ENCODE data around the gene THSD4. TPM values are rescaled to one million over a fixed set of nuclear protein-coding genes. Genes with fewer than 3 reads are reported as not detected.

THSD4 gene
- total and polyA plus RNA-seq, 4 donors = 6.0 to 42.4 (median 18.5) TPM

DNA sequence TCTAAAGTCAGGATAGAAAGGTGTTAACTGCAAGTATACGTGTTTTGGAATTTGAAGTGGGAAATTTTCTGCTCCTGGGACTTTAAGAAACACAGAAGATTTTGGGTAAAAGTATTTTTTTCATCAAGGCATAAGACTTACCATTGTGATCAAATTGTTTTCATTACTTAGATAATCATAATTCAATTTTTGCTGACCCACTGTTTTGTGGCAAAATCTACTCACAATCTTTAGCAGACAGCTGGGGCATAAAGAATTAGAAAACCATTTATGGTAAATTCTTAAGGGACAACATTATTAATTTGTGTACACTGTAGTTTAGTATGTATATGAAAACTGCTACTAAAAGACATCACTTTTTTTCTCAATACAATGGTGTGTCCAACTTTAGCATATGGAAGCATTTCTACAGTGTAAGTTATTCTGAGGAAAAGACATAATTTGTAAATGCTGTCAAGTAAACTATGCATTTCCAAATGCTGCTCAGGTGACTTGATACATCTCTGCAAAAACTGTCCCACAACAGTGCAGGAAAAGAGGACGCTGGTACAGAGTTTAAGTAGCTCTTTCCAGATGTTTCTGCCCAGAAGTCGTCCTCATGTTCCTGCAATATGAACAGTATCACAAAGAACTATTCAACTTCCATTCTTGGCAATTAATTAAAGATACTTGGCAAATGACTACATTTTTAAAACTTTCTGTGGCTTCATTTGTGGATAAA, 52.3 kb downstream of the THSD4 start:
- peak overlapping the region in 1 of 2 donors; percentile 87 for H3K27ac ChIP-seq (ENCODE audit: low read depth in 1 of 2, low read length in 1 of 2)
- peaks cover 0 to 10% (median 3%) of the 10 kb centered on the region in 5 donors for H3K4me1 ChIP-seq (ENCODE audit: control insufficient read depth in 5 of 5, insufficient read depth in 5 of 5, low read length in 5 of 5)
- WGBS, 2 donors = 69 to 77% methylated on average over 3 of the region's 3 CpGs
- peaks cover 0 to 2% (median under 1%) of the 10 kb centered on the region in 4 donors for H3K9me3 ChIP-seq (ENCODE audit: control insufficient read depth in 4 of 4, insufficient read depth in 3 of 4, low read length in 3 of 4)
- no peak overlapping the region for H3K9ac ChIP-seq (ENCODE audit: insufficient read depth in 1 of 2, low read length in 2 of 2)
- no peak overlapping the region for H3K4me3 ChIP-seq
- TF ChIP-seq, protein P1, sequence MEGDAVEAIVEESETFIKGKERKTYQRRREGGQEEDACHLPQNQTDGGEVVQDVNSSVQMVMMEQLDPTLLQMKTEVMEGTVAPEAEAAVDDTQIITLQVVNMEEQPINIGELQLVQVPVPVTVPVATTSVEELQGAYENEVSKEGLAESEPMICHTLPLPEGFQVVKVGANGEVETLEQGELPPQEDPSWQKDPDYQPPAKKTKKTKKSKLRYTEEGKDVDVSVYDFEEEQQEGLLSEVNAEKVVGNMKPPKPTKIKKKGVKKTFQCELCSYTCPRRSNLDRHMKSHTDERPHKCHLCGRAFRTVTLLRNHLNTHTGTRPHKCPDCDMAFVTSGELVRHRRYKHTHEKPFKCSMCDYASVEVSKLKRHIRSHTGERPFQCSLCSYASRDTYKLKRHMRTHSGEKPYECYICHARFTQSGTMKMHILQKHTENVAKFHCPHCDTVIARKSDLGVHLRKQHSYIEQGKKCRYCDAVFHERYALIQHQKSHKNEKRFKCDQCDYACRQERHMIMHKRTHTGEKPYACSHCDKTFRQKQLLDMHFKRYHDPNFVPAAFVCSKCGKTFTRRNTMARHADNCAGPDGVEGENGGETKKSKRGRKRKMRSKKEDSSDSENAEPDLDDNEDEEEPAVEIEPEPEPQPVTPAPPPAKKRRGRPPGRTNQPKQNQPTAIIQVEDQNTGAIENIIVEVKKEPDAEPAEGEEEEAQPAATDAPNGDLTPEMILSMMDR (IDR thresholded peaks at IDR 0.05; ENCODE audit: control extremely low read depth, extremely low read depth) = no peak
- peaks cover 0 to 2% (median 0%) of the 10 kb centered on the region in 4 donors for H3K36me3 ChIP-seq (ENCODE audit: control insufficient read depth in 4 of 4, insufficient read depth in 4 of 4, low read length in 4 of 4)
- no peak for ATAC-seq (ENCODE audit: insufficient read depth, low FRiP score)
- no peaks in the 10 kb centered on the region for H3K27me3 ChIP-seq (ENCODE audit: control insufficient read depth in 3 of 3, insufficient read depth in 3 of 3, low read length in 2 of 3)
- peak in 2 of 3 donors; percentile 57 to 64 for DNase-seq

DNA sequence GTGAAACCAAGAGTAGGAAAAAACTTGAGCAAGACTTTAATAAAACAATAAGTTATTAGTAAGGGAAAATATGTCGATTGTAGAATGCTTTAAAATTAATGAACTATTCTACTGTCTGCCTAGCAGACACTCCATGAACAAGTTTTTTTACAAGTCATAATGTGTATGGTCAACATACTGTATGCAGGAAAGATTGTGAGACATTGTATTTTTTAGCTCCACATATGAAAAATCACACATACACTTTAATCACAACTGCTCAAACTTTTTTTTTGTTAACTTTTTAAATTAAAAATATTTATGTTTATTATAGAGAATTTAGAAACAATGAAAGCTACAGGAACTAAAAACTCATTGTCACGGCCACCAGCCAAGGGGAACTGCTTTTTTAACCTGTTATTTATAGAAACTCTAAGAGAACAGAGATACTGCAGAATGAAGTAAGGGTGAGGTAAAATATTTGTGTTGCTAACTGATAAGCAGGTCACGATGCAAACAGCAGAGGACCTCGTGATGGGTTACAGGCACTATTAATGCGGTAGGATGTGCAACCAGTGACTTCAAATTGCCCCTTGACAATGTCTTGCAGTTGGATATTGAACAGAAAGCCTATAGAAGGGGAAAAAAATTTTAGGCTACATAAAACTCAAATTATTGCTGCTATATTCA, 53.0 kb downstream of the THSD4 start:
- DNase-seq = no peak
- H3K36me3 ChIP-seq (ENCODE audit: control insufficient read depth in 4 of 4, insufficient read depth in 4 of 4, low read length in 4 of 4) = peaks cover 0 to 2% (median 0%) of the 10 kb centered on the region in 4 donors
- H3K27me3 ChIP-seq (ENCODE audit: control insufficient read depth in 3 of 3, insufficient read depth in 3 of 3, low read length in 2 of 3) = no peaks in the 10 kb centered on the region
- H3K9me3 ChIP-seq (ENCODE audit: control insufficient read depth in 4 of 4, insufficient read depth in 3 of 4, low read length in 3 of 4) = peaks cover 0 to 2% (median 0%) of the 10 kb centered on the region in 4 donors
- TF ChIP-seq, protein P1 (IDR thresholded peaks at IDR 0.05; ENCODE audit: control extremely low read depth, extremely low read depth) = no peak
- ATAC-seq (ENCODE audit: insufficient read depth, low FRiP score) = no peak
- 22 to 30% methylated on average over 5 of the region's 5 CpGs for WGBS, 2 donors
- H3K27ac ChIP-seq (ENCODE audit: low read depth in 1 of 2, low read length in 1 of 2) = peak overlapping the region in 1 of 2 donors; percentile 87
- H3K4me3 ChIP-seq = no peak overlapping the region
- H3K9ac ChIP-seq (ENCODE audit: insufficient read depth in 1 of 2, low read length in 2 of 2) = no peak overlapping the region
- H3K4me1 ChIP-seq (ENCODE audit: control insufficient read depth in 5 of 5, insufficient read depth in 5 of 5, low read length in 5 of 5) = peaks cover 0 to 10% (median 3%) of the 10 kb centered on the region in 5 donors

DNA sequence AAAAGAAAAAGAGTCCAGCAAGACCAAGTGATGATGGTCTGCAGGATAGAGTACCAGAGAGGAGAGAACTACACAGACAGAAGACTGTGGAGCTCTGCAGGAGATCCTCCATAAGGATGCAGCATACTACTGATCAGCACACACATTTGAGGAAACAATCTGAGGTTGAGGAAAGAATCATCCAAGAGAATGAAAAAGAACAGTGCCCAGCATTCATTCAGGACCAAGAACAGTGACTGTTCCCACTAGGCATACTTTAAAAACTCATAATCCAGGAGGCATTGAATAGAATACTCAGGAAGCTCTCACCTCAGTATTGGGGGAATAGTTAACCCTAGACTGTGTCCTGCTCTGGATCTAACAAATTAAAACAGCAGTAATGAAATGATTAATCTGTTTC, 54.9 kb downstream of the THSD4 start:
- peaks cover 0 to 2% (median 0%) of the 10 kb centered on the region in 4 donors for H3K9me3 ChIP-seq (ENCODE audit: control insufficient read depth in 4 of 4, insufficient read depth in 3 of 4, low read length in 3 of 4)
- no peak overlapping the region for H3K9ac ChIP-seq (ENCODE audit: insufficient read depth in 1 of 2, low read length in 2 of 2)
- no peaks in the 10 kb centered on the region for H3K27me3 ChIP-seq (ENCODE audit: control insufficient read depth in 3 of 3, insufficient read depth in 3 of 3, low read length in 2 of 3)
- H3K36me3 ChIP-seq (ENCODE audit: control insufficient read depth in 4 of 4, insufficient read depth in 4 of 4, low read length in 4 of 4) = peaks cover 0 to 2% (median 0%) of the 10 kb centered on the region in 4 donors
- DNase-seq (no peak), ATAC-seq (ENCODE audit: insufficient read depth, low FRiP score) (no peak)
- peak overlapping the region in 1 of 2 donors; percentile 0 for H3K27ac ChIP-seq (ENCODE audit: low read depth in 1 of 2, low read length in 1 of 2)
- H3K4me1 ChIP-seq (ENCODE audit: control insufficient read depth in 5 of 5, insufficient read depth in 5 of 5, low read length in 5 of 5) = peaks cover 0 to 10% (median 3%) of the 10 kb centered on the region in 5 donors
- H3K4me3 ChIP-seq = no peak overlapping the region
- TF ChIP-seq, protein P1 (IDR thresholded peaks at IDR 0.05; ENCODE audit: control extremely low read depth, extremely low read depth) = no peak

Measured in lung (tissue), 12 donors.